ENCODE measurements around the gene CNTNAP5. TPM values are rescaled to one million over a fixed set of nuclear protein-coding genes. Genes with fewer than 3 reads are reported as not detected.

CNTNAP5 gene
- total and polyA plus RNA-seq, 9 of the 15 experiments (the other 6 are each of a cell fraction or from before 2014, with no cell fraction given), result not detected

GRCh38 chr2:124283096-124283495, 258.0 kb downstream of the CNTNAP5 start (continued):
- TF ChIP-seq, protein P1, sequence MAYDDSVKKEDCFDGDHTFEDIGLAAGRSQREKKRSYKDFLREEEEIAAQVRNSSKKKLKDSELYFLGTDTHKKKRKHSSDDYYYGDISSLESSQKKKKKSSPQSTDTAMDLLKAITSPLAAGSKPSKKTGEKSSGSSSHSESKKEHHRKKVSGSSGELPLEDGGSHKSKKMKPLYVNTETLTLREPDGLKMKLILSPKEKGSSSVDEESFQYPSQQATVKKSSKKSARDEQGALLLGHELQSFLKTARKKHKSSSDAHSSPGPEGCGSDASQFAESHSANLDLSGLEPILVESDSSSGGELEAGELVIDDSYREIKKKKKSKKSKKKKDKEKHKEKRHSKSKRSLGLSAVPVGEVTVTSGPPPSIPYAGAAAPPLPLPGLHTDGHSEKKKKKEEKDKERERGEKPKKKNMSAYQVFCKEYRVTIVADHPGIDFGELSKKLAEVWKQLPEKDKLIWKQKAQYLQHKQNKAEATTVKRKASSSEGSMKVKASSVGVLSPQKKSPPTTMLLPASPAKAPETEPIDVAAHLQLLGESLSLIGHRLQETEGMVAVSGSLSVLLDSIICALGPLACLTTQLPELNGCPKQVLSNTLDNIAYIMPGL (CRISPR knock-in tag; IDR thresholded peaks at IDR 0.05), result no peak
- no peak for TF ChIP-seq KDM2B (CRISPR knock-in tag; IDR thresholded peaks at IDR 0.05)
- TF ChIP-seq SMARCB1 (IDR thresholded peaks at IDR 0.05; ENCODE audit: insufficient read length, low read depth), result no peak
- TF ChIP-seq ETV6 (IDR thresholded peaks at IDR 0.05; ENCODE audit: borderline replicate concordance in 1 of 2, low read depth in 2 of 2, low read length in 1 of 2), result no peak
- no peak for TF ChIP-seq ETV6 (CRISPR knock-in tag; IDR thresholded peaks at IDR 0.05; ENCODE audit: borderline replicate concordance)
- no peak for TF ChIP-seq RCOR1 (IDR thresholded peaks at IDR 0.05; ENCODE audit: borderline replicate concordance in 1 of 2, low read depth in 2 of 2, low read length in 2 of 2)
- peak; percentile 53 for TF ChIP-seq NFIC (IDR thresholded peaks at IDR 0.05)

DNA sequence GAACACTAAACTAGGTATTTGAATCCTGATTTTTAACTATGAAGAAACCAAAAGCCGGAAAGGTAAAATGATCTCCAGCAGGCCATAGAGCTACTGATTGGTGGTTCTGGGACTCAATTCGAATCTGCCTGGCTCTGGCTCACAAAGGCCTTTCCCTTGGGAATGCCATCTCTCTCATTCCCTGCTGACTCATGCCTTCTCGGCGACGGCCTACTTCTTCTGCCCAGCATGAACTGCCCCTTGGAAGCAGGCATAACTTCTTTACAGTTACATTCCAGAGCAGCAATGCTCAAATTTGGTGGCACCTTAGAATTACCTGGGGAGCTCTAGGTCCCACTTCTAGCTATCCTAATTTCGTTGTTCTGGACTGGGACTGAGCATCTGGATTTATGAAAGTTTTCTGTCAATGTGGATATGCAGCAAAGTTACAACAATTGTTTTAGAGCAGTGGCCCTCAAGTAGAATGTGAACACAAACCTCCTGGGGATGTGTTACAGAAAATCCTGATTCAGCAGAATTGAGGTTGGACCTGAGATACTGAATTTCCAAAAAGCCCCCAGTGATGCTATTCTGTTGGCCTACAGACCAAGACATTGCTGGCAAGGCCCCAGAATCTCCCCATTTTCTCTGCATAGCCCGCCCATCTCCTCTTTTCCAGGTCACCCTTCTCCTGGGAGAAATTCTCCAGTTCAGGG, 261.1 kb downstream of the CNTNAP5 start:
- Histone ChIP-seq H3K4me2 (ENCODE audit: insufficient read depth, low read length) (no peak overlapping the region), H3K27ac (ENCODE audit: extremely low read depth, low read depth, low read length) (no peak overlapping the region), H3K4me3 (no peak overlapping the region), H3K36me3 (ENCODE audit: control insufficient read depth, insufficient read depth, low read length) (no peaks in the 10 kb centered on the region), H3K9me1 (ENCODE audit: control insufficient read depth, insufficient read depth, low read length) (no peaks in the 10 kb centered on the region), H3K79me2 (ENCODE audit: control insufficient read depth, insufficient read depth, low read length) (no peaks in the 10 kb centered on the region), H3K27me3 (ENCODE audit: control insufficient read depth in 2 of 2, insufficient read depth in 2 of 2, low read length in 2 of 2) (no peaks in the 10 kb centered on the region), H3K9me3 (replicated peaks; ENCODE audit: control insufficient read depth, insufficient read depth, low read depth, low read length) (no peaks in the 10 kb centered on the region), H4K20me1 (replicated peaks; ENCODE audit: control insufficient read depth, insufficient read depth, low read length) (no peaks in the 10 kb centered on the region), H2AFZ (ENCODE audit: low read depth, low read length) (no peak overlapping the region), H3K9ac (ENCODE audit: insufficient read depth in 1 of 2, low read depth in 2 of 2, low read length in 2 of 2) (no peak overlapping the region), H3K4me1 (replicated peaks in 1 of 2; ENCODE audit: control insufficient read depth in 2 of 2, insufficient read depth in 2 of 2, low read length in 2 of 2) (no peaks in the 10 kb centered on the region)
- WGBS (ENCODE audit: insufficient coverage, low coverage, missing lambda C conversion rate), result 0% methylated on average over 7 of the region's 7 CpGs
- CTCF ChIA-PET (ENCODE audit: low intra/inter-chr PET ratio), result no interaction called here
- no peak for DNase-seq (ENCODE audit: extremely low read depth in 1 of 4, low spot score in 3 of 4)
- BruUV-seq (replicated peaks), result no TSS peak
- in situ Hi-C loops (cut with MboI) (no loop called here), intact Hi-C loops (cut with micrococcal nuclease) (no loop called here)
- ATAC-seq, result no peak
- FAIRE-seq, result no peak
- POLR2A ChIA-PET, result no interaction called here
- TF ChIP-seq RBM15 (IDR thresholded peaks at IDR 0.05; ENCODE audit: insufficient read depth, low read length) (no peak), ZNF384 (IDR thresholded peaks at IDR 0.05; ENCODE audit: low read depth, low read length) (no peak), ZNF586 (CRISPR knock-in tag; conservative IDR thresholded peaks at IDR 0.05) (no peak), TOE1 (IDR thresholded peaks at IDR 0.05; ENCODE audit: borderline replicate concordance) (no peak), TOE1 (CRISPR knock-in tag; IDR thresholded peaks at IDR 0.05; ENCODE audit: borderline replicate concordance, low read depth) (no peak), MAFK (IDR thresholded peaks at IDR 0.05; ENCODE audit: low read length) (peak; percentile 49), MAFF (IDR thresholded peaks at IDR 0.05; ENCODE audit: low read length) (peak; percentile 37; the same call in 1 of the 2 replicates), MCM7 (IDR thresholded peaks at IDR 0.05) (no peak), ZNF124 (CRISPR knock-in tag; IDR thresholded peaks at IDR 0.05) (no peak), C11orf30 (IDR thresholded peaks at IDR 0.05; ENCODE audit: low read depth) (no peak), GABPA (tag; conservative IDR thresholded peaks at IDR 0.05; ENCODE audit: low read depth) (no peak), ZNF316 (IDR thresholded peaks at IDR 0.05) (peak; percentile 42), SRSF3 (IDR thresholded peaks at IDR 0.05; ENCODE audit: insufficient read depth, low read length) (no peak), NR0B1 (IDR thresholded peaks at IDR 0.05; ENCODE audit: partially characterized antibody) (no peak)

Data from K562 (cell line).